WERI-Rb-1 (cell line): ENCODE results near the gene IGHMBP2.

ENCODE experiments used
- DNase-seq: peaks from one replicate; pipeline ENCODE4 v3.0.0-alpha.2; 2020
- H3K27ac ChIP-seq: fragments of 250-450 bp; sonication (Bioruptor Pico); 2 replicates; pipeline ENCODE4 v1.5.1; 2020; ENCODE audit warnings: mild to moderate bottlenecking, moderate library complexity
- H3K27me3 ChIP-seq: fragments of 250-450 bp; sonication (Bioruptor Pico); 2 replicates; pipeline ENCODE4 v1.5.1; 2021; ENCODE audit warnings: mild to moderate bottlenecking, low read depth, moderate library complexity; ENCODE audit not compliant: insufficient read depth, severe bottlenecking
- H3K36me3 ChIP-seq: fragments of 250-450 bp; sonication (Bioruptor Pico); 2 replicates; pipeline ENCODE4 v1.5.1; 2020; ENCODE audit warnings: mild to moderate bottlenecking, moderate library complexity
- H3K4me3 ChIP-seq: 2 replicates; pipeline ENCODE4 v1.5.1; 2011; ENCODE audit warnings: low read depth, mild to moderate bottlenecking, control low read depth, low read length
- H3K9me3 ChIP-seq: fragments of 250-450 bp; sonication (Bioruptor Pico); 2 replicates; pipeline ENCODE4 v1.5.1; 2021; ENCODE audit warnings: mild to moderate bottlenecking, moderate library complexity; ENCODE audit not compliant: severe bottlenecking
- TF ChIP-seq, protein P1 (sequence below): IDR thresholded peaks from 2 replicates; pipeline ENCODE4 v1.5.1; 2011; ENCODE audit warnings: low read depth, mild to moderate bottlenecking, control low read depth, inconsistent platforms, low read length

The IGHMBP2 gene

GRCh38 chr11:68912254-68912653 lies 8.6 kb downstream of the IGHMBP2 start:
- DNase-seq, result no peak
- Histone ChIP-seq H3K9me3 (no peaks in the 10 kb centered on the region), H3K4me3 (no peak overlapping the region), H3K27ac (no peak overlapping the region), H3K27me3 (no peaks in the 10 kb centered on the region), H3K36me3 (peaks cover 54% of the 10 kb centered on the region)
- TF ChIP-seq, protein P1, sequence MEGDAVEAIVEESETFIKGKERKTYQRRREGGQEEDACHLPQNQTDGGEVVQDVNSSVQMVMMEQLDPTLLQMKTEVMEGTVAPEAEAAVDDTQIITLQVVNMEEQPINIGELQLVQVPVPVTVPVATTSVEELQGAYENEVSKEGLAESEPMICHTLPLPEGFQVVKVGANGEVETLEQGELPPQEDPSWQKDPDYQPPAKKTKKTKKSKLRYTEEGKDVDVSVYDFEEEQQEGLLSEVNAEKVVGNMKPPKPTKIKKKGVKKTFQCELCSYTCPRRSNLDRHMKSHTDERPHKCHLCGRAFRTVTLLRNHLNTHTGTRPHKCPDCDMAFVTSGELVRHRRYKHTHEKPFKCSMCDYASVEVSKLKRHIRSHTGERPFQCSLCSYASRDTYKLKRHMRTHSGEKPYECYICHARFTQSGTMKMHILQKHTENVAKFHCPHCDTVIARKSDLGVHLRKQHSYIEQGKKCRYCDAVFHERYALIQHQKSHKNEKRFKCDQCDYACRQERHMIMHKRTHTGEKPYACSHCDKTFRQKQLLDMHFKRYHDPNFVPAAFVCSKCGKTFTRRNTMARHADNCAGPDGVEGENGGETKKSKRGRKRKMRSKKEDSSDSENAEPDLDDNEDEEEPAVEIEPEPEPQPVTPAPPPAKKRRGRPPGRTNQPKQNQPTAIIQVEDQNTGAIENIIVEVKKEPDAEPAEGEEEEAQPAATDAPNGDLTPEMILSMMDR, result no peak

- peaks cover 56% of the 10 kb centered on the region for H3K36me3 ChIP-seq
- no peaks in the 10 kb centered on the region for H3K27me3 ChIP-seq
- DNase-seq, result no peak
- H3K9me3 ChIP-seq, result no peaks in the 10 kb centered on the region
- no peak overlapping the region for H3K27ac ChIP-seq
- H3K4me3 ChIP-seq, result no peak overlapping the region
- TF ChIP-seq, protein P1, result no peak
These were observed 9.5 kb downstream of the IGHMBP2 start for GRCh38 chr11:68913188-68913587.

DNA sequence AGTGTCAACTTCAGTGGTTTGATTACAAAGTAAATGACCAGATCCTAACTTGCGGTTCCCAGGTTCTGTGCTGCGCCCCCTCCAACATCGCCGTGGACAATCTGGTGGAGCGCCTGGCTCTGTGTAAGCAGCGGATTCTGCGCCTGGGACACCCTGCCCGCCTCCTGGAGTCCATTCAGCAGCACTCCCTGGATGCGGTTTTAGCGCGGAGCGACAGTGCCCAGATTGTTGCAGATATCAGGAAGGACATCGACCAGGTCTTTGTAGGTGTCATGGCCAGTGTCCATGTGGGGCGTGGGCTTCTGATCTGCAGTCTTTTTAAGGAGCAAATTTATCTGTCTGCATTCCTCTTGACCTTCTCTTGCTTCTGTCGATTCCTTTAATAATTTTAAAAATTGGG lies 11.1 kb downstream of the IGHMBP2 start:
- H3K27ac ChIP-seq, result no peak overlapping the region
- DNase-seq, result no peak
- no peaks in the 10 kb centered on the region for H3K27me3 ChIP-seq
- TF ChIP-seq, protein P1, result no peak
- no peaks in the 10 kb centered on the region for H3K9me3 ChIP-seq
- H3K4me3 ChIP-seq, result no peak overlapping the region
- H3K36me3 ChIP-seq, result peaks cover 55% of the 10 kb centered on the region

GRCh38 chr11:68916439-68916838 lies 12.7 kb downstream of the IGHMBP2 start:
- no peak for DNase-seq
- no peaks in the 10 kb centered on the region for H3K27me3 ChIP-seq
- TF ChIP-seq, protein P1, result no peak
- H3K9me3 ChIP-seq, result no peaks in the 10 kb centered on the region
- H3K27ac ChIP-seq, result no peak overlapping the region
- no peak overlapping the region for H3K4me3 ChIP-seq
- peaks cover 54% of the 10 kb centered on the region for H3K36me3 ChIP-seq

DNA sequence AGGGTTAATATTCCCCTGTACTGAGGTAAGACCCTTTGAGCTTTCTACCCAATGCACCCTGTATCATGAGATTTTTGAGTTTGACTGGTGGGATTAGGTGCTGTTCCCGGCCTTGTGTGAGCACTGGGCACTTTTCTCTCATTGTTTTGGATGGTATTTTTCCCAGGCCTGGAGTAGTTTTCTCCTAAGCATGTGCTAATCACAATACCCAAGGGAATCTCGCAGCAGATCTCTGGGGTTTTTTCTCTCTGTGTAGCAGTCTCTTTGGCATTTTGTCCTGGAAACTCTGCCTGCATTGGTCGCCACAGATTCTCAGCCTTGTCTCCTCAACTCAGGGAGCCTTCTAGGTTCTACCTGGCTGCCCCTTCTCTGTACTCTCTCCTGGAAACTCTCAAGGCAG lies 19.9 kb downstream of the IGHMBP2 start:
- TF ChIP-seq, protein P1, result no peak
- no peaks in the 10 kb centered on the region for H3K27me3 ChIP-seq
- no peak for DNase-seq
- H3K4me3 ChIP-seq, result no peak overlapping the region
- peaks cover 59% of the 10 kb centered on the region for H3K36me3 ChIP-seq
- H3K9me3 ChIP-seq, result peaks cover 8% of the 10 kb centered on the region
- H3K27ac ChIP-seq, result no peak overlapping the region
